ENCODE data around the gene TERB2.

DNA sequence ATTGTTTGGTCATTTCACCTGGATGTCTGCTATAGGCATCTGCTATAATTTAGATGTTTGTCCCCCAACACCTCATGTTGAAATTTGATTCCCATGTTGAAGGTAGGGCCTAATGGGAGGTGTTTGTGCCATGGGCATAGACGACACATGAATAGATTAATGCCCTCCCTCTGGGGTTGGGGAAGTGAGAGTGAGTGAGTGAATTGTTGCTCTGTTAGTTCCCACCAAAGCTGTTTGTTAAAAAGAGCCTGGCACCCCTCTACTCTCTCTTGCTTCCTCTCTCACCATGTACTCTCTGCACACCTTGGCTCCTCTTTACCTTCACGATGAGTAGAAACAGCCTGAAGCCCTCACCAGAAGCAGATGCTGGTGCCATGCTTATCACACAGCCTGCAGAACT, 42.6 kb downstream of the TERB2 start:
- TF ChIP-seq POLR2A (IDR thresholded peaks at IDR 0.05; ENCODE audit: low read length) = no peak
- TF ChIP-seq GATA1 (IDR thresholded peaks at IDR 0.05; ENCODE audit: low read depth, low read length) = no peak

All from erythroblast (primary cell).